Kidney epithelial cell (primary cell): ENCODE measurements around the gene ASTN1. TPM values are rescaled to one million over a fixed set of nuclear protein-coding genes. Genes with fewer than 3 reads are reported as not detected.

Experiments used
- DNase-seq: peaks from one replicate; pipeline ENCODE4 v3.0.0-alpha.2; 2010; ENCODE audit warnings: low read depth
- H3K27me3 ChIP-seq: 2 replicates; pipeline ENCODE4 v1.6.0; 2011; ENCODE audit warnings: low read length; ENCODE audit not compliant: control insufficient read depth, insufficient read depth
- H3K36me3 ChIP-seq: 2 replicates; pipeline ENCODE4 v1.5.1; 2011; ENCODE audit warnings: low read length; ENCODE audit not compliant: control insufficient read depth, insufficient read depth
- H3K4me3 ChIP-seq: 2 replicates; pipeline ENCODE4 v1.5.1; 2011; ENCODE audit warnings: low read depth, mild to moderate bottlenecking, control low read depth, low read length
- total RNA-seq: library from RNA; depleted of rRNA; stranded (reverse); fragments of >200 nt; gene quantifications from 2 replicates; pipeline ENCODE4 v1.2.3, GENCODE V29; 2015
- TF ChIP-seq, protein P1 (sequence below): IDR thresholded peaks from 2 replicates; pipeline ENCODE4 v1.5.1; 2011; ENCODE audit warnings: mild to moderate bottlenecking, moderate library complexity, low read length, control low read depth, inconsistent platforms; ENCODE audit not compliant: insufficient read depth, poor library complexity, severe bottlenecking

The ASTN1 gene
- total RNA-seq, 1 donor from 2014 or later: 0.21 TPM

GRCh38 chr1:177023726-177024125 is 140.8 kb downstream of the ASTN1 start:
- no peaks in the 10 kb centered on the region for H3K27me3 ChIP-seq
- TF ChIP-seq, protein P1, sequence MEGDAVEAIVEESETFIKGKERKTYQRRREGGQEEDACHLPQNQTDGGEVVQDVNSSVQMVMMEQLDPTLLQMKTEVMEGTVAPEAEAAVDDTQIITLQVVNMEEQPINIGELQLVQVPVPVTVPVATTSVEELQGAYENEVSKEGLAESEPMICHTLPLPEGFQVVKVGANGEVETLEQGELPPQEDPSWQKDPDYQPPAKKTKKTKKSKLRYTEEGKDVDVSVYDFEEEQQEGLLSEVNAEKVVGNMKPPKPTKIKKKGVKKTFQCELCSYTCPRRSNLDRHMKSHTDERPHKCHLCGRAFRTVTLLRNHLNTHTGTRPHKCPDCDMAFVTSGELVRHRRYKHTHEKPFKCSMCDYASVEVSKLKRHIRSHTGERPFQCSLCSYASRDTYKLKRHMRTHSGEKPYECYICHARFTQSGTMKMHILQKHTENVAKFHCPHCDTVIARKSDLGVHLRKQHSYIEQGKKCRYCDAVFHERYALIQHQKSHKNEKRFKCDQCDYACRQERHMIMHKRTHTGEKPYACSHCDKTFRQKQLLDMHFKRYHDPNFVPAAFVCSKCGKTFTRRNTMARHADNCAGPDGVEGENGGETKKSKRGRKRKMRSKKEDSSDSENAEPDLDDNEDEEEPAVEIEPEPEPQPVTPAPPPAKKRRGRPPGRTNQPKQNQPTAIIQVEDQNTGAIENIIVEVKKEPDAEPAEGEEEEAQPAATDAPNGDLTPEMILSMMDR: no peak
- no peak overlapping the region for H3K4me3 ChIP-seq
- DNase-seq: no peak
- no peaks in the 10 kb centered on the region for H3K36me3 ChIP-seq

DNA sequence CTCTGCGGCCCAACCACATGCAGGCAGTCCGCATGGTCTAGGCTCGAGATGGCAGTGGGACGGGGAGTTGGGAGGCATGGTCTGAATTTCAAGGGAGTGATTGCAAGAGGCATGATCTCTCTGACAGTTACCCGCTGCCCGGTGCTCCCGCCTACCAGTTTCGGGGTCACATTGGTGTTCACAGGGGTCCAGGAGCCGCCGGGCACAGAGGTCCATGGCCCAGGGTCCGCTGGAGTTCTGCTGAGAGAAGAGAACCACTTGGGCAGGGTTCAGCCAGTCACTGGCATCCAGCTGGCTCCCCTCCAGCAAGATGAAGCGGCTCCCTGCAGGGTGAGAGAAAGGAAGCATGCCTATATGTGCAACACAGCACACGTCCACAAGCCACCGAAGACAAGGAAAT is 141.3 kb downstream of the ASTN1 start:
- Histone ChIP-seq H3K36me3 (no peaks in the 10 kb centered on the region), H3K27me3 (no peaks in the 10 kb centered on the region), H3K4me3 (no peak overlapping the region)
- DNase-seq: no peak
- TF ChIP-seq, protein P1: no peak

DNA sequence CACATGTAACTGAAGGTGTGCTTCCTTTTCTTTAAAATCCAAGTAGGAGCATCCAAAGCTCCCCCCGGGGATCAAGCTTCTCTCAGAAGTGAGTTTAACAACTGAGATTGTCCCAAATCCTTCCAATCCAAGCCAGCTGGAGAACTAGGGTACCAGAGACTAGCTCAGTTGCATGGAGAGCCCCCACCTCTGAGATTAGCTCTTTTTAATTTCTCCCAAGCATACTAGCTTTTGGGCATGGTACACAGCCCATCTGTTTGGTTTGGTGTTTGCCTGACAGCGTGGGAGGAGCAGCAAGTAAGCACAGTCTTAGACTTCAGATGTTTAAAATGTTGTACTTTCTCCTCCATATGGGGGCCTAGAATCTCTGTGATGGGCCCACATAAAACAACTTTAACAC is 142.8 kb downstream of the ASTN1 start:
- Histone ChIP-seq H3K4me3 (no peak overlapping the region), H3K27me3 (no peaks in the 10 kb centered on the region), H3K36me3 (no peaks in the 10 kb centered on the region)
- TF ChIP-seq, protein P1: no peak
- DNase-seq: no peak

DNA sequence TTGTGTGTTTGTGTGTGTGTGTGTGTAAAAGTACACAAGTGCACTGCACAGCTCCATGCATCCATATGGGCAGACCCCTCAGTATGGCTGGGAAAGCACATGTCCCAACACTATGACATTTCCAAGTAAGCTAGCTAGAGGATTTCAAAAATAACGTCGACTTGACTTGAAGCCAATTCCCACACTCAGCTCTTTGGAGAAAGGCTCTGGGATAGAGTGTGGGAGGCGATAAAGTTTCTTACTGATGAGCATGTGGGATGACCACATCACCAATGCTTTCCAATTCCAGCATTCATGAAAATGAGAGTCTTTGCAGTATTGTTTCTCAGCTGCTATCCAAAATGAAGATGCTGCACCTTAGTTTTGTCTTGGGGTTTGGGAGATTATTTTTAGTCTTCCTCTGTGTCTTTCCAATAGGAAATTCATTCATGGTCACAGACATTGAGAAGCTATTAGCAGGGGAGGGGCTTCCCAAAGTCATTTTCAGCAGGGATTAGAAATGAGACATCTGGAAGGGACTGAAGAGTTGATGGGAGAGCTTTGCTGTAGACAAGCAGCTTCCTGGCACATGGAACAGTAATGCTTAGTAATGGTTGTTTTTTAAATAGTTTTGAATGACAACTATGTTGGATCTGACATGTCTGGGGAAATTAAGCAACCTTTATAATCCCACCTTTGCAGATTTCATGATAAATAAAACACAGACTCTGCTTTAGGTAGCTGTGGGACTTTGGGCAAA is 143.5 kb downstream of the ASTN1 start:
- Histone ChIP-seq H3K4me3 (no peak overlapping the region), H3K36me3 (no peaks in the 10 kb centered on the region), H3K27me3 (no peaks in the 10 kb centered on the region)
- TF ChIP-seq, protein P1: no peak
- no peak for DNase-seq

DNA sequence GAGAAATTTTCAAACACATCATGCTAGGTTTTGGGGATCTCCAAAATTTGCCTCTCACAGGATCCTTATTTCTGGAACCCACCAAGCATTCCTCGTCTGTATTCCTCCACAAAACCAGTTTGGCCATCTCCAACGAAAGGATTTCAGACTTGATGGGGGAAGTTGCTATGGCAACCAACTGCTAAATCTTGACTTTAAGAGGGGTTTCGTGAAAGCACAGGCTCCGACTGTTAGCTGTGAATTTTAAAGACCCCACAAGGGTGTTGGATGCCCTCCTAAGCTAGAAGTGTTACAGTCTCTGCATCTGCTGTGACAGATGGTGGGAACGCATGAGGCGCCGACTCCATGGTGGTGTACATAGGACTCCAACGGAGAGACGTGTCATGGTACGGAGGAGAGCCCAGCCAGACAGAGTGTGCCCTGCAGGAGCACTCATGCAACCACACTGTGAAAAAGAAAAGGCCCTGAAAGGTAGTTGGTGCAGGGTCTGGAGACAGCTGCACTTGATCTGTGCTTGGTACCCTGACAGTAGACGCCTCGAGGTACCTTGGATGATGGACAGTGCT is 147.1 kb downstream of the ASTN1 start:
- no peak for DNase-seq
- Histone ChIP-seq H3K27me3 (no peaks in the 10 kb centered on the region), H3K4me3 (no peak overlapping the region), H3K36me3 (no peaks in the 10 kb centered on the region)
- TF ChIP-seq, protein P1: no peak

DNA sequence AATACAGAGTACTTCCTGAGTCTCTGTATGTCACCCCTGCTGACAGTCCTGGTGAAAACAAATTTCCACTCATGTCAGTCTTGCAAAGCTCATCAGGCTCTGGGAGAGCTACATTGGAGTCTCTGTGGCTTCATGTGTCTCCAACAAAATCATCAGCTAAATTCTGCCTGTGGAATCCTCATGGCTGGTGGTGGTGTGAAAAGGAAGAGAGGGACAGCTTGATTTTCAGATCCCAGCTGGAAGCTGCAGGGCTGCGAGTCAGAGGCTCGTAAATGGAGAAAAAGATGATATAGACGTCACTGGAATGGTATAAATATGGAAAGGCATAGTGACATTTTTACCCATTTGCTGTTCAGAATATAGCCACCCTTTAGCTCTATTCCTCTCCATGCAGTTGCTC is 150.2 kb downstream of the ASTN1 start:
- Histone ChIP-seq H3K27me3 (no peaks in the 10 kb centered on the region), H3K4me3 (no peak overlapping the region), H3K36me3 (no peaks in the 10 kb centered on the region)
- no peak for DNase-seq
- TF ChIP-seq, protein P1: no peak
